Trophoblast cell (in vitro differentiated cells and primary cell): ENCODE data around the gene UBN2.

Experiments used
- DNase-seq, 2 donors: peaks; one replicate each; pipeline ENCODE4 v3.0.0-alpha.2; 2016
- H2AFZ ChIP-seq: 2 replicates; pipeline ENCODE4 v1.6.1; 2013; ENCODE audit warnings: low read length, moderate library complexity, mild to moderate bottlenecking; ENCODE audit not compliant: insufficient read depth, poor library complexity
- H2AK5ac ChIP-seq: 2 replicates; pipeline ENCODE4 v1.6.1; 2013; ENCODE audit warnings: mild to moderate bottlenecking, low read length
- H2BK120ac ChIP-seq: 2 replicates; pipeline ENCODE4 v1.6.1; 2013; ENCODE audit warnings: low read length, mild to moderate bottlenecking, moderate library complexity; ENCODE audit not compliant: insufficient read depth, poor library complexity
- H2BK12ac ChIP-seq: 2 replicates; pipeline ENCODE4 v1.6.1; 2013; ENCODE audit warnings: mild to moderate bottlenecking, low read length, moderate library complexity
- H2BK5ac ChIP-seq: 2 replicates; pipeline ENCODE4 v1.6.1; 2013; ENCODE audit warnings: low read length, low read depth, moderate library complexity, mild to moderate bottlenecking; ENCODE audit not compliant: poor library complexity
- H3K14ac ChIP-seq: 2 replicates; pipeline ENCODE4 v1.6.1; 2013; ENCODE audit warnings: mild to moderate bottlenecking, low read length
- H3K18ac ChIP-seq: 2 replicates; pipeline ENCODE4 v1.6.1; 2013; ENCODE audit warnings: mild to moderate bottlenecking, low read length
- H3K23ac ChIP-seq: 2 replicates; pipeline ENCODE4 v1.6.1; 2013; ENCODE audit warnings: low read length
- H3K27ac ChIP-seq: 2 replicates; pipeline ENCODE4 v1.5.1; 2013; ENCODE audit warnings: low read depth, mild to moderate bottlenecking, inconsistent platforms, low read length, moderate library complexity
- H3K27me3 ChIP-seq: 2 replicates; pipeline ENCODE4 v1.6.1; 2013; ENCODE audit warnings: inconsistent platforms, mild to moderate bottlenecking, low read length, moderate library complexity; ENCODE audit not compliant: insufficient read depth
- H3K36me3 ChIP-seq, 2 experiments: 1 replicate in 1 of 2; 2 replicates in 1 of 2; pipeline ENCODE4 v1.6.1; 2013; ENCODE audit warnings: low read length in 2 of 2, mild to moderate bottlenecking in 2 of 2, moderate library complexity in 1 of 2; ENCODE audit not compliant: insufficient read depth in 2 of 2, control insufficient read depth in 1 of 2
- H3K4ac ChIP-seq: 2 replicates; pipeline ENCODE4 v1.6.1; 2013; ENCODE audit warnings: low read depth, mild to moderate bottlenecking, low read length, moderate library complexity
- H3K4me1 ChIP-seq, 2 experiments: 1 replicate in 1 of 2; 2 replicates in 1 of 2; pipeline ENCODE4 v1.6.1; 2013; ENCODE audit warnings: low read length in 2 of 2, mild to moderate bottlenecking in 2 of 2, moderate library complexity in 1 of 2; ENCODE audit not compliant: insufficient read depth in 2 of 2, control insufficient read depth in 1 of 2
- H3K4me2 ChIP-seq: 2 replicates; pipeline ENCODE4 v1.6.1; 2013; ENCODE audit warnings: inconsistent platforms, mild to moderate bottlenecking, low read length, moderate library complexity
- H3K4me3 ChIP-seq: 2 replicates; pipeline ENCODE4 v1.5.1; 2013; ENCODE audit warnings: mild to moderate bottlenecking, low read depth, low read length, inconsistent platforms
- H3K79me1 ChIP-seq: one replicate; pipeline ENCODE4 v1.6.1; 2013; ENCODE audit warnings: low read length
- H3K79me2 ChIP-seq: 2 replicates; pipeline ENCODE4 v1.6.1; 2013; ENCODE audit warnings: low read length, mild to moderate bottlenecking; ENCODE audit not compliant: control insufficient read depth, insufficient read depth, poor library complexity
- H3K9ac ChIP-seq: 2 replicates; pipeline ENCODE4 v1.6.1; 2013; ENCODE audit warnings: mild to moderate bottlenecking, low read length
- H3K9me3 ChIP-seq: 2 replicates; pipeline ENCODE4 v1.6.1; 2013; ENCODE audit warnings: low read depth, mild to moderate bottlenecking, control low read depth, inconsistent platforms, low read length; ENCODE audit not compliant: insufficient read depth
- H4K12ac ChIP-seq: 2 replicates; pipeline ENCODE4 v1.6.1; 2013; ENCODE audit warnings: low read depth, mild to moderate bottlenecking, low read length, moderate library complexity
- H4K8ac ChIP-seq: 2 replicates; pipeline ENCODE4 v1.6.1; 2013; ENCODE audit warnings: low read depth, mild to moderate bottlenecking, low read length, moderate library complexity
- H4K91ac ChIP-seq: one replicate; pipeline ENCODE4 v1.6.1; 2013; ENCODE audit warnings: low read depth, mild to moderate bottlenecking, low read length, moderate library complexity
- WGBS: extraction: QIAGEN DNeasy Blood & Tissue Kit; methylation state at CpG from one replicate; pipeline ENCODE4 v1.1.7; 2013; ENCODE audit warnings: missing lambda C conversion rate; ENCODE audit not compliant: insufficient read length, insufficient coverage; ENCODE audit errors: extremely low coverage; 5-methylcytosine and 5-hydroxymethylcytosine counted together

UBN2 gene

GRCh38 chr7:139271718-139272628, 40.9 kb downstream of the UBN2 start:
- Histone ChIP-seq H3K79me2 (no peaks in the 10 kb centered on the region), H2AFZ (no peak overlapping the region), H3K9me3 (no peaks in the 10 kb centered on the region), H2AK5ac (no peak overlapping the region), H4K91ac (no peak overlapping the region), H3K18ac (no peak overlapping the region), H2BK5ac (no peak overlapping the region), H3K23ac (no peak overlapping the region), H2BK12ac (no peak overlapping the region), H3K9ac (no peak overlapping the region), H3K4me1 (no peaks in the 10 kb centered on the region), H4K8ac (no peak overlapping the region), H3K36me3 (peaks cover 21 to 22% of the 10 kb centered on the region in 2 experiments), H4K12ac (no peak overlapping the region), H2BK120ac (no peak overlapping the region), H3K4me2 (no peak overlapping the region), H3K27me3 (no peaks in the 10 kb centered on the region), H3K27ac (no peak overlapping the region), H3K4ac (no peak overlapping the region), H3K14ac (no peak overlapping the region), H3K4me3 (no peak overlapping the region), H3K79me1 (no peaks in the 10 kb centered on the region)
- no CpG with 5 or more reads among the region's 17 CpGs for WGBS
- no peak for DNase-seq

GRCh38 chr7:139284252-139284896, 53.3 kb downstream of the UBN2 start:
- Histone ChIP-seq H2BK5ac (no peak overlapping the region), H3K9me3 (no peaks in the 10 kb centered on the region), H2BK120ac (no peak overlapping the region), H3K36me3 (peaks cover 11 to 16% of the 10 kb centered on the region in 2 experiments), H3K27ac (no peak overlapping the region), H3K4me2 (no peak overlapping the region), H4K12ac (no peak overlapping the region), H2AFZ (no peak overlapping the region), H3K9ac (no peak overlapping the region), H3K4ac (no peak overlapping the region), H2AK5ac (no peak overlapping the region), H3K23ac (no peak overlapping the region), H3K79me1 (no peaks in the 10 kb centered on the region), H3K14ac (no peak overlapping the region), H3K18ac (no peak overlapping the region), H3K4me3 (no peak overlapping the region), H4K8ac (no peak overlapping the region), H3K4me1 (no peaks in the 10 kb centered on the region), H3K79me2 (no peaks in the 10 kb centered on the region), H3K27me3 (no peaks in the 10 kb centered on the region), H2BK12ac (no peak overlapping the region), H4K91ac (no peak overlapping the region)
- no peak for DNase-seq
- no CpG with 5 or more reads among the region's 5 CpGs for WGBS

- no peak overlapping the region for H3K14ac ChIP-seq
- no peak overlapping the region for H3K23ac ChIP-seq
- H3K36me3 ChIP-seq: peaks cover 11 to 16% of the 10 kb centered on the region in 2 experiments
- H3K18ac ChIP-seq: no peak overlapping the region
- no peak for DNase-seq
- no peak overlapping the region for H2BK12ac ChIP-seq
- no peak overlapping the region for H4K12ac ChIP-seq
- H3K27ac ChIP-seq: no peak overlapping the region
- no peak overlapping the region for H3K4ac ChIP-seq
- no peaks in the 10 kb centered on the region for H3K4me1 ChIP-seq
- no peak overlapping the region for H2AFZ ChIP-seq
- H3K4me2 ChIP-seq: no peak overlapping the region
- WGBS: no CpG with 5 or more reads among the region's 6 CpGs
- no peaks in the 10 kb centered on the region for H3K79me2 ChIP-seq
- no peak overlapping the region for H2BK120ac ChIP-seq
- H2BK5ac ChIP-seq: no peak overlapping the region
- no peak overlapping the region for H4K91ac ChIP-seq
- H4K8ac ChIP-seq: no peak overlapping the region
- no peak overlapping the region for H3K9ac ChIP-seq
- H3K9me3 ChIP-seq: no peaks in the 10 kb centered on the region
- no peaks in the 10 kb centered on the region for H3K79me1 ChIP-seq
- H2AK5ac ChIP-seq: no peak overlapping the region
- H3K4me3 ChIP-seq: no peak overlapping the region
- no peaks in the 10 kb centered on the region for H3K27me3 ChIP-seq
Measured at GRCh38 chr7:139286144-139286543, 55.1 kb downstream of the UBN2 start.

GRCh38 chr7:139292821-139293220, 61.8 kb downstream of the UBN2 start:
- H2BK5ac ChIP-seq: no peak overlapping the region
- no peak overlapping the region for H3K4me3 ChIP-seq
- H4K8ac ChIP-seq: no peak overlapping the region
- H3K79me1 ChIP-seq: no peaks in the 10 kb centered on the region
- no peaks in the 10 kb centered on the region for H3K9me3 ChIP-seq
- no peak for DNase-seq
- H3K36me3 ChIP-seq: peaks cover 2 to 7% of the 10 kb centered on the region in 2 experiments
- no peak overlapping the region for H3K27ac ChIP-seq
- H3K79me2 ChIP-seq: no peaks in the 10 kb centered on the region
- H3K9ac ChIP-seq: no peak overlapping the region
- no peak overlapping the region for H3K4me2 ChIP-seq
- no peak overlapping the region for H3K18ac ChIP-seq
- H4K12ac ChIP-seq: no peak overlapping the region
- H3K23ac ChIP-seq: no peak overlapping the region
- H3K4ac ChIP-seq: no peak overlapping the region
- no peak overlapping the region for H2BK12ac ChIP-seq
- no peak overlapping the region for H2AK5ac ChIP-seq
- no peak overlapping the region for H4K91ac ChIP-seq
- no peak overlapping the region for H3K14ac ChIP-seq
- 100% methylated on average over 2 of the region's 7 CpGs for WGBS
- H2BK120ac ChIP-seq: no peak overlapping the region
- H3K4me1 ChIP-seq: peaks cover 0 to 2% of the 10 kb centered on the region in 2 experiments
- no peaks in the 10 kb centered on the region for H3K27me3 ChIP-seq
- no peak overlapping the region for H2AFZ ChIP-seq
